Pancreas (tissue), 10 donors: Measurements from ENCODE around the gene ATG10. TPM values are rescaled to one million over a fixed set of nuclear protein-coding genes. Genes with fewer than 3 reads are reported as not detected.

Experiments
- ATAC-seq, 4 donors: fragments of 200-7000 bp; cut with Tn5 transposase; one replicate each; pipeline versions ENCODE4 v1.8.0 to v1.9.1; 2020; ENCODE audit warnings: mild to moderate bottlenecking in 4 of 4, moderate library complexity in 4 of 4
- DNase-seq, 6 donors: peaks; one replicate each; pipeline ENCODE4 v3.0.0-alpha.2; 2020
- FAIRE-seq: peaks from 2 replicates; lab custom pipeline; 2012; peaks lifted over from hg19 to GRCh38; lab: Jason Lieb, UNC
- H3K27ac ChIP-seq, 4 donors: fragments of 200-600 bp; sonication (generic); 1 replicate in 3 of 4; 2 replicates in 1 of 4; pipeline versions ENCODE4 v1.5.0 to v1.8.0; 2020
- H3K27me3 ChIP-seq, 4 donors: fragments of 200-600 bp; one replicate each; pipeline ENCODE4 v1.8.0; 2021
- H3K36me3 ChIP-seq, 3 donors: fragments of 200-600 bp; sonication (generic) in 1 of 3; one replicate each; pipeline versions ENCODE4 v1.5.0 to v1.8.0; 2020 to 2021
- H3K4me1 ChIP-seq, 3 donors: fragments of 200-600 bp; one replicate each; pipeline ENCODE4 v1.8.0; 2021
- H3K4me3 ChIP-seq, 4 donors: fragments of 200-600 bp; sonication (generic) in 2 of 4; one replicate each; pipeline versions ENCODE4 v1.5.0 to v1.8.0; 2020 to 2021
- H3K9me3 ChIP-seq, 4 donors: fragments of 200-600 bp; one replicate each; pipeline ENCODE4 v1.8.0; 2021
- CTCF ChIP-seq, 4 donors: fragments of 200-600 bp; sonication (generic) in 3 of 4; IDR thresholded peaks; one replicate each; pipeline versions ENCODE4 v1.5.0 to v1.8.0; 2021; ENCODE audit warnings: antibody characterized with exemption in 4 of 4
- WGBS, 2 donors: extraction: QIAGEN DNeasy Blood & Tissue Kit; methylation state at CpG; one replicate each; pipeline ENCODE4 v1.1.7; 2013; 5-methylcytosine and 5-hydroxymethylcytosine counted together
- intact Hi-C, 3 donors: fragments of 100-400 bp; cut with DNase I; formaldehyde crosslinking; loops; one replicate each; pipeline versions ENCODE4 v1.11.1 to v1.14.2; 2022
- polyA plus RNA-seq, 2 donors: library from polyadenylated mRNA; stranded (reverse); fragments of 200-250 nt; gene quantifications; one replicate each; pipeline ENCODE4 v1.2.3, GENCODE V29; 2013
- total RNA-seq, 6 donors: library from RNA; stranded (reverse); fragmentation: NEBNext Ultra II Directional in 4 of 6; extraction: Animal tissue kit (Norgen Biotek cat#: 25700) in 4 of 6; gene quantifications; one replicate each; pipeline versions ENCODE4 v1.2.1 to v1.2.4, GENCODE V29; 2021 to 2023
- donor health status: healthy with polysubstance abuse.
- donor health status: DM: no; HTN: no; CAD: no; lungs with moderate emphysema.
- donor health status: DM: no; HTN: no; CAD: no.
- donor health status: control.
- donor health status: control.
- donor health status: Bipolar disorder and iron deficiency.
- donor health status: DM: yes; HTN: yes; CAD: no.
- donor health status: DM: no; HTN: no; CAD: no.
- donor health status: DM: no; HTN: no; CAD: no.
- donor health status: DM: yes; HTN: yes; CAD: no.

ATG10 gene
- total and polyA plus RNA-seq, 8 donors, result 3.3 to 5.2 (median 3.5) TPM

- intact Hi-C loops, result no loop called here
- H3K4me3 ChIP-seq, result no peak overlapping the region
- no peak for TF ChIP-seq CTCF (IDR thresholded peaks at IDR 0.05)
- H3K9me3 ChIP-seq, result peaks cover 0 to 3% (median 0%) of the 10 kb centered on the region in 4 donors
- no peak for FAIRE-seq
- WGBS, 2 donors, result 90 to 95% methylated on average over 2 of the region's 2 CpGs
- no peaks in the 10 kb centered on the region for H3K36me3 ChIP-seq
- peak in 3 of 4 donors; percentile 31 to 65 (median 45) for ATAC-seq
- peaks cover 0 to 5% (median 0%) of the 10 kb centered on the region in 3 donors for H3K4me1 ChIP-seq
- DNase-seq, result no peak
- H3K27me3 ChIP-seq, result no peaks in the 10 kb centered on the region
- H3K27ac ChIP-seq, result no peak overlapping the region
Measured at GRCh38 chr5:82100303-82101077, 128.7 kb downstream of the ATG10 start.

- no peak overlapping the region for H3K4me3 ChIP-seq
- H3K9me3 ChIP-seq, result no peaks in the 10 kb centered on the region
- TF ChIP-seq CTCF (IDR thresholded peaks at IDR 0.05), result no peak
- no peak for FAIRE-seq
- WGBS, 2 donors, result 95 to 97% methylated on average over 4 of the region's 4 CpGs
- ATAC-seq, result no peak
- no peaks in the 10 kb centered on the region for H3K27me3 ChIP-seq
- H3K27ac ChIP-seq, result no peak overlapping the region
- peaks cover 3 to 11% (median 6%) of the 10 kb centered on the region in 3 donors for H3K4me1 ChIP-seq
- intact Hi-C loops, result no loop called here
- no peak for DNase-seq
- H3K36me3 ChIP-seq, result no peaks in the 10 kb centered on the region
Measured at GRCh38 chr5:82104872-82105271, 133.0 kb downstream of the ATG10 start.

GRCh38 chr5:82105457-82105856 is 133.6 kb downstream of the ATG10 start:
- H3K9me3 ChIP-seq, result no peaks in the 10 kb centered on the region
- no peak for TF ChIP-seq CTCF (IDR thresholded peaks at IDR 0.05)
- no peaks in the 10 kb centered on the region for H3K27me3 ChIP-seq
- no peak overlapping the region for H3K27ac ChIP-seq
- WGBS, 2 donors, result 84 to 94% methylated on average over 1 of the region's 1 CpG
- no peaks in the 10 kb centered on the region for H3K36me3 ChIP-seq
- ATAC-seq, result peak in 2 of 4 donors; percentile 55 to 74
- intact Hi-C loops, result no loop called here
- no peak for DNase-seq
- no peak for FAIRE-seq
- no peak overlapping the region for H3K4me3 ChIP-seq
- H3K4me1 ChIP-seq, result peaks cover 3 to 11% (median 6%) of the 10 kb centered on the region in 3 donors

- H3K4me3 ChIP-seq, result no peak overlapping the region
- H3K4me1 ChIP-seq, result peaks cover 3 to 6% (median 6%) of the 10 kb centered on the region in 3 donors
- FAIRE-seq, result no peak
- peak in 3 of 4 donors; percentile 34 to 66 (median 37) for ATAC-seq
- WGBS, 2 donors, result 86 to 87% methylated on average over 3 of the region's 3 CpGs
- no peak for DNase-seq
- no peaks in the 10 kb centered on the region for H3K27me3 ChIP-seq
- TF ChIP-seq CTCF (IDR thresholded peaks at IDR 0.05), result no peak
- no peaks in the 10 kb centered on the region for H3K9me3 ChIP-seq
- H3K36me3 ChIP-seq, result no peaks in the 10 kb centered on the region
- intact Hi-C loops, result no loop called here
- H3K27ac ChIP-seq, result no peak overlapping the region
Measured at GRCh38 chr5:82106207-82106606, 134.4 kb downstream of the ATG10 start.

- no peaks in the 10 kb centered on the region for H3K36me3 ChIP-seq
- H3K27ac ChIP-seq, result no peak overlapping the region
- TF ChIP-seq CTCF (IDR thresholded peaks at IDR 0.05), result no peak
- WGBS, 2 donors, result 53 to 60% methylated on average over 1 of the region's 1 CpG
- no peak for FAIRE-seq
- no peak overlapping the region for H3K4me3 ChIP-seq
- no peaks in the 10 kb centered on the region for H3K9me3 ChIP-seq
- intact Hi-C loops, result no loop called here
- H3K27me3 ChIP-seq, result no peaks in the 10 kb centered on the region
- no peak for DNase-seq
- no peak for ATAC-seq
- H3K4me1 ChIP-seq, result peaks cover 3 to 6% (median 6%) of the 10 kb centered on the region in 3 donors
Measured at GRCh38 chr5:82106756-82107155, 134.9 kb downstream of the ATG10 start.
